Dendritic cell treated with granulocyte-macrophage colony-stimulating factor and Interleukin-4, amounts not matched to agents 40 ng/mL and 50 ng/mL, for 4 days (primary cell): ENCODE measurements around the gene CSF2.

ENCODE experiments used
- H3K27ac Mint-ChIP-seq: one replicate; pipeline ENCODE4 v1.8.0; 2022; ENCODE audit warnings: mild to moderate bottlenecking, mixed read lengths
- H3K27me3 Mint-ChIP-seq: one replicate; pipeline ENCODE4 v1.8.0; 2022; ENCODE audit warnings: mild to moderate bottlenecking, mixed read lengths
- H3K36me3 Mint-ChIP-seq: one replicate; pipeline ENCODE4 v1.8.0; 2022; ENCODE audit warnings: low read depth, mixed read lengths
- H3K4me1 Mint-ChIP-seq: one replicate; pipeline ENCODE4 v1.8.0; 2022; ENCODE audit warnings: low read depth, mixed read lengths
- H3K4me3 Mint-ChIP-seq: one replicate; pipeline ENCODE4 v1.8.0; 2022; ENCODE audit warnings: mild to moderate bottlenecking, moderate library complexity, mixed read lengths
- H3K9me3 Mint-ChIP-seq: one replicate; pipeline ENCODE4 v1.8.0; 2022; ENCODE audit warnings: mixed read lengths
- intact Hi-C: fragments of 100-400 bp; cut with micrococcal nuclease; formaldehyde crosslinking; loops from one replicate; pipeline ENCODE4 v1.15.0; 2022

Gene CSF2

DNA sequence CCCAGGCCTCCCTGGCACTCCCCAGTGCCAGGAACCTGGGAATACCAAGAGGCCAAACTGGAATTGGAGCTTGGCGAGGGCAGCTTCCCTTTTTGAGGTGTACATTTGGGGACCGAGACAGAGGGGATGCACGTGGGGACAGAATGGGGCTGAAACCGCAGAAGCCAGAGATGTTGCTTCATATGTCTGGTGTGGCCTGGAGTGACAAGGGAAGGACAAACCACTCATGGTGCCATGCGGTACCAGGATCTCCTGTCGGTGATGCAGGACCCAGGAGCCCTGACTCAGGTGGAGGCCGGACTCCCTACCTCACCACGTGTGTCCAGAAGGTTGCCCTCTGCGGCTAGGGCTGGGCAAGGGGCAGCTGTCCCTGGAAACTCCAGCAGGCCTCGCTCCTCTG lies 4.0 kb upstream of the CSF2 start:
- Mint-ChIP-seq H3K4me3 (no peak overlapping the region), H3K27me3 (peaks cover 84% of the 10 kb centered on the region), H3K36me3 (no peaks in the 10 kb centered on the region), H3K27ac (no peak overlapping the region), H3K9me3 (no peaks in the 10 kb centered on the region), H3K4me1 (peaks cover 33% of the 10 kb centered on the region)
- intact Hi-C loops = loop anchor here (10.0 kb wide), 1 partner anchor 165 kb away; no protein-coding TSS in a partner anchor

DNA sequence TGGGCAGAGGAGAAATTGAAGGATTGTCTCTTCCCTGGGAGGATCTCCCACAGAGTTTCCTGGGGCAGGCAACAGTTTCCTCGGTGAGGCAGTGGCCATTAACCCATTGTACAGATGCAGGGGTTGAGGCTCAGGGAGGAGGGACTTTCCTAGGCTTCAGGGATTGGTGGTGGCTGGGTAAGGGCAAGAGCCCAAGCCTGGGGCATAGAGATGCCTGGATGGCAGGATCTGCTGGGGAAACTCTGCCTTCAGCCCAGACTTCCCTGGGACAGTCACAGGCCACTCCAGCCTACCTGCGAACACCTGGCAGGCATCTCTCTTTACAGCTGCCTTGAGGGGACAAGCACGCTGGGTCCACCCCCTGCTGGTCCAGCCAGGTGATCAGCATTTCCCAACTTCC lies 3.6 kb upstream of the CSF2 start:
- H3K4me3 Mint-ChIP-seq = no peak overlapping the region
- no peaks in the 10 kb centered on the region for H3K9me3 Mint-ChIP-seq
- H3K27ac Mint-ChIP-seq = no peak overlapping the region
- peaks cover 33% of the 10 kb centered on the region for H3K4me1 Mint-ChIP-seq
- peaks cover 82% of the 10 kb centered on the region for H3K27me3 Mint-ChIP-seq
- intact Hi-C loops = loop anchor here (10.0 kb wide), 1 partner anchor 165 kb away; no protein-coding TSS in a partner anchor
- no peaks in the 10 kb centered on the region for H3K36me3 Mint-ChIP-seq

- intact Hi-C loops = no loop called here
- H3K27ac Mint-ChIP-seq = no peak overlapping the region
- H3K27me3 Mint-ChIP-seq = peaks cover 80% of the 10 kb centered on the region
- no peak overlapping the region for H3K4me3 Mint-ChIP-seq
- H3K4me1 Mint-ChIP-seq = peaks cover 33% of the 10 kb centered on the region
- no peaks in the 10 kb centered on the region for H3K36me3 Mint-ChIP-seq
- H3K9me3 Mint-ChIP-seq = no peaks in the 10 kb centered on the region
These were observed 2.9 kb upstream of the CSF2 start for GRCh38 chr5:132070460-132071337.

- Mint-ChIP-seq H3K9me3 (no peaks in the 10 kb centered on the region), H3K4me1 (peaks cover 33% of the 10 kb centered on the region), H3K27me3 (peaks cover 74% of the 10 kb centered on the region), H3K27ac (no peak overlapping the region), H3K4me3 (no peak overlapping the region), H3K36me3 (no peaks in the 10 kb centered on the region)
- intact Hi-C loops = no loop called here
These were observed 2.3 kb upstream of the CSF2 start for GRCh38 chr5:132071338-132071707.

GRCh38 chr5:132072070-132072469 lies 1.5 kb upstream of the CSF2 start:
- intact Hi-C loops = no loop called here
- H3K9me3 Mint-ChIP-seq = no peaks in the 10 kb centered on the region
- H3K36me3 Mint-ChIP-seq = no peaks in the 10 kb centered on the region
- H3K27ac Mint-ChIP-seq = no peak overlapping the region
- peaks cover 33% of the 10 kb centered on the region for H3K4me1 Mint-ChIP-seq
- H3K27me3 Mint-ChIP-seq = peaks cover 69% of the 10 kb centered on the region
- no peak overlapping the region for H3K4me3 Mint-ChIP-seq

- peaks cover 33% of the 10 kb centered on the region for H3K4me1 Mint-ChIP-seq
- H3K9me3 Mint-ChIP-seq = no peaks in the 10 kb centered on the region
- no peak overlapping the region for H3K4me3 Mint-ChIP-seq
- peaks cover 66% of the 10 kb centered on the region for H3K27me3 Mint-ChIP-seq
- no peaks in the 10 kb centered on the region for H3K36me3 Mint-ChIP-seq
- H3K27ac Mint-ChIP-seq = no peak overlapping the region
- intact Hi-C loops = no loop called here
These were observed 1.1 kb upstream of the CSF2 start for GRCh38 chr5:132072528-132072927.

- Mint-ChIP-seq H3K9me3 (no peaks in the 10 kb centered on the region), H3K4me3 (no peak overlapping the region), H3K27ac (no peak overlapping the region), H3K4me1 (peaks cover 28% of the 10 kb centered on the region), H3K27me3 (peaks cover 61% of the 10 kb centered on the region), H3K36me3 (no peaks in the 10 kb centered on the region)
- intact Hi-C loops = no loop called here
These were observed 642 bp downstream of the CSF2 start for GRCh38 chr5:132074091-132074771.

DNA sequence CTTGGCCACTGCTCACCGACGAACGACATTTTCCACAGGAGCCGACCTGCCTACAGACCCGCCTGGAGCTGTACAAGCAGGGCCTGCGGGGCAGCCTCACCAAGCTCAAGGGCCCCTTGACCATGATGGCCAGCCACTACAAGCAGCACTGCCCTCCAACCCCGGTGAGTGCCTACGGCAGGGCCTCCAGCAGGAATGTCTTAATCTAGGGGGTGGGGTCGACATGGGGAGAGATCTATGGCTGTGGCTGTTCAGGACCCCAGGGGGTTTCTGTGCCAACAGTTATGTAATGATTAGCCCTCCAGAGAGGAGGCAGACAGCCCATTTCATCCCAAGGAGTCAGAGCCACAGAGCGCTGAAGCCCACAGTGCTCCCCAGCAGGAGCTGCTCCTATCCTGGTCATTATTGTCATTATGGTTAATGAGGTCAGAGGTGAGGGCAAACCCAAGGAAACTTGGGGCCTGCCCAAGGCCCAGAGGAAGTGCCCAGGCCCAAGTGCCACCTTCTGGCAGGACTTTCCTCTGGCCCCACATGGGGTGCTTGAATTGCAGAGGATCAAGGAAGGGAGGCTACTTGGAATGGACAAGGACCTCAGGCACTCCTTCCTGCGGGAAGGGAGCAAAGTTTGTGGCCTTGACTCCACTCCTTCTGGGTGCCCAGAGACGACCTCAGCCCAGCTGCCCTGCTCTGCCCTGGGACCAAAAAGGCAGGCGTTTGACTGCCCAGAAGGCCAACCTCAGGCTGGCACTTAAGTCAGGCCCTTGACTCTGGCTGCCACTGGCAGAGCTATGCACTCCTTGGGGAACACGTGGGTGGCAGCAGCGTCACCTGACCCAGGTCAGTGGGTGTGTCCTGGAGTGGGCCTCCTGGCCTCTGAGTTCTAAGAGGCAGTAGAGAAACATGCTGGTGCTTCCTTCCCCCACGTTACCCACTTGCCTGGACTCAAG lies 1.5 kb downstream of the CSF2 start:
- Mint-ChIP-seq H3K27me3 (peaks cover 56% of the 10 kb centered on the region), H3K36me3 (no peaks in the 10 kb centered on the region), H3K27ac (no peak overlapping the region), H3K9me3 (no peaks in the 10 kb centered on the region), H3K4me3 (no peak overlapping the region), H3K4me1 (peaks cover 20% of the 10 kb centered on the region)
- intact Hi-C loops = no loop called here

DNA sequence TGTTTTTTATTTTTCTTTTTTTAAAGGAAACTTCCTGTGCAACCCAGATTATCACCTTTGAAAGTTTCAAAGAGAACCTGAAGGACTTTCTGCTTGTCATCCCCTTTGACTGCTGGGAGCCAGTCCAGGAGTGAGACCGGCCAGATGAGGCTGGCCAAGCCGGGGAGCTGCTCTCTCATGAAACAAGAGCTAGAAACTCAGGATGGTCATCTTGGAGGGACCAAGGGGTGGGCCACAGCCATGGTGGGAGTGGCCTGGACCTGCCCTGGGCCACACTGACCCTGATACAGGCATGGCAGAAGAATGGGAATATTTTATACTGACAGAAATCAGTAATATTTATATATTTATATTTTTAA lies 2.1 kb downstream of the CSF2 start:
- intact Hi-C loops = no loop called here
- no peaks in the 10 kb centered on the region for H3K36me3 Mint-ChIP-seq
- peaks cover 49% of the 10 kb centered on the region for H3K27me3 Mint-ChIP-seq
- H3K27ac Mint-ChIP-seq = no peak overlapping the region
- H3K4me3 Mint-ChIP-seq = no peak overlapping the region
- no peaks in the 10 kb centered on the region for H3K9me3 Mint-ChIP-seq
- peaks cover 15% of the 10 kb centered on the region for H3K4me1 Mint-ChIP-seq

- no peak overlapping the region for H3K4me3 Mint-ChIP-seq
- no peaks in the 10 kb centered on the region for H3K9me3 Mint-ChIP-seq
- peaks cover 9% of the 10 kb centered on the region for H3K4me1 Mint-ChIP-seq
- no peaks in the 10 kb centered on the region for H3K36me3 Mint-ChIP-seq
- no peak overlapping the region for H3K27ac Mint-ChIP-seq
- intact Hi-C loops = no loop called here
- H3K27me3 Mint-ChIP-seq = peaks cover 46% of the 10 kb centered on the region
These were observed 2.7 kb downstream of the CSF2 start for GRCh38 chr5:132076202-132076830.

DNA sequence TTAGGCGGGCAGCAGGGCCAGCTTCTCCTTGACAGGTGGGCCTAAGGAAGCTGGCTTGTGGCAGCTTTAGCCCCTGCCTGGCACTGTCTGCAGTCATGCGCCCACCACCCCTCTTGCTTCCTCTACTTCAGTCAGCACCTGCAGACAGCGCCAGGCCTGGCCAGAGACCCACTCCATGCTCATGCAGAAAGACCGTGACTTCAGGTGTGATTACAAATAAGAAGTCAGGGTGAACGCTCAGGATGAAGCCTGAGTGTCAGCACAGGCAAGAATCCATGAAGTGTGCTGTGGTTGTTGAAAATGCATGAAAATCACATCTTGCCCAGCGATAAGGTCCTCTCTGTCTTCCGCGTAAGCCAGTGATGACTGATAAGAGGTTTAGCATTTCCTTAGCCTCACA lies 3.4 kb downstream of the CSF2 start:
- Mint-ChIP-seq H3K27ac (no peak overlapping the region), H3K36me3 (no peaks in the 10 kb centered on the region), H3K27me3 (peaks cover 44% of the 10 kb centered on the region), H3K4me3 (no peak overlapping the region), H3K9me3 (no peaks in the 10 kb centered on the region), H3K4me1 (peaks cover 5% of the 10 kb centered on the region)
- intact Hi-C loops = no loop called here

DNA sequence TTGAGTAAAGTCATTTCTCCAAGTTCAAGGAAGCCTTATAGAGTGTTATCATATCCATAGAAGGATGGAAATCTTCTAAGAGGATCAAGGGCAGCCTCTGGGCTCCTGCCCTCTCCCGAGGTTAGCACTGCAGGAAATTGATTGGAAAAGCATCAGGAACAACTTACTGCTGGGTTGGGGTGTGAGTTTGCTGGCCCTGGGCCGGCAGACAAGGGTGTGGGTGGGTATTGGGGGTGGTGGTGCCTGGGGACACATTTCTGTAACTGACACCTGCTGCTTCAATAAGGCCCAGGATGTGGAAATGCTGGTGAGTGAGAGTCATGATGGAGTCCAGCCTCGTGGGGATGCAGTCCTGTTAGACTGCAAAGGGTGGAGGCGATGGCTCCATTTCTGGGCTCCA lies 5.5 kb downstream of the CSF2 start:
- no peaks in the 10 kb centered on the region for H3K4me1 Mint-ChIP-seq
- H3K9me3 Mint-ChIP-seq = no peaks in the 10 kb centered on the region
- H3K4me3 Mint-ChIP-seq = no peak overlapping the region
- peaks cover 28% of the 10 kb centered on the region for H3K27me3 Mint-ChIP-seq
- intact Hi-C loops = no loop called here
- no peak overlapping the region for H3K27ac Mint-ChIP-seq
- H3K36me3 Mint-ChIP-seq = no peaks in the 10 kb centered on the region

- H3K27ac Mint-ChIP-seq = no peak overlapping the region
- intact Hi-C loops = no loop called here
- H3K4me1 Mint-ChIP-seq = no peaks in the 10 kb centered on the region
- H3K4me3 Mint-ChIP-seq = no peak overlapping the region
- H3K36me3 Mint-ChIP-seq = no peaks in the 10 kb centered on the region
- peaks cover 27% of the 10 kb centered on the region for H3K27me3 Mint-ChIP-seq
- no peaks in the 10 kb centered on the region for H3K9me3 Mint-ChIP-seq
These were observed 6.0 kb downstream of the CSF2 start for GRCh38 chr5:132079619-132080018.
